Esophagus muscularis mucosa (tissue), 4 donors: ENCODE results near the gene WFDC1.

Experiments
- CTCF ChIP-seq, 3 experiments: fragments of 200-600 bp in 2 of 3; fragments of 450-650 bp in 1 of 3; sonication (generic) in 2 of 3; IDR thresholded peaks; one replicate each; pipeline ENCODE4 v1.5.1; 2017 to 2019; ENCODE audit warnings: antibody characterized with exemption in 3 of 3, mild to moderate bottlenecking in 2 of 3, moderate library complexity in 1 of 3
- EP300 ChIP-seq: sonication (generic); formaldehyde crosslinking; IDR thresholded peaks from one replicate; pipeline ENCODE4 v1.6.1; 2017; ENCODE audit warnings: antibody characterized with exemption
- POLR2A ChIP-seq: fragments of 450-650 bp; IDR thresholded peaks from one replicate; pipeline ENCODE4 v1.6.1; 2017; ENCODE audit warnings: antibody characterized with exemption, moderate library complexity, mild to moderate bottlenecking, low read depth
- POLR2AphosphoS5 ChIP-seq, 2 donors: sonication (generic); formaldehyde crosslinking; IDR thresholded peaks; one replicate each; pipeline ENCODE4 v1.6.1; 2017; ENCODE audit warnings: antibody characterized with exemption in 2 of 2

- TF ChIP-seq CTCF (IDR thresholded peaks at IDR 0.05) (no peak), EP300 (no peak), POLR2A (no peak), POLR2AphosphoS5 (IDR thresholded peaks at IDR 0.05) (no peak)
Measured at GRCh38 chr16:84355149-84355548, 60.5 kb downstream of the WFDC1 start.
